Measurements from ENCODE around the gene SFMBT1.

The SFMBT1 gene

DNA sequence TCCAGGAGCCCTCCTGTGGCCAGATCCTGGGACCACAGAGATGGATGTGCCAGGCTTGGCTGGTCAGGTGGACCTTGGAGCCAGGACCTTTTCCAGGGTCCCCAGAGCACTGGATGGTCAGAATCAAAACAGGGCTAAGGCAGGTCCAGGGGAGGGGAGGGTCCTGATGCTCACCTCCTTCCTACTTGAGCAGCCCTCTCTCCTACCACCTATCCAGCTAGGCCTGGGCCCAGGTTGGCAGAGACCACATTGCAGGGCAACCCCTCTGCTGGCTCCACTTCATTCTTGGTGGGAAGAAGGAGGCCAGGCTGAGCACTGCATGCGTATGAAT is 28.5 kb upstream of the SFMBT1 start:
- TF ChIP-seq, protein P1, sequence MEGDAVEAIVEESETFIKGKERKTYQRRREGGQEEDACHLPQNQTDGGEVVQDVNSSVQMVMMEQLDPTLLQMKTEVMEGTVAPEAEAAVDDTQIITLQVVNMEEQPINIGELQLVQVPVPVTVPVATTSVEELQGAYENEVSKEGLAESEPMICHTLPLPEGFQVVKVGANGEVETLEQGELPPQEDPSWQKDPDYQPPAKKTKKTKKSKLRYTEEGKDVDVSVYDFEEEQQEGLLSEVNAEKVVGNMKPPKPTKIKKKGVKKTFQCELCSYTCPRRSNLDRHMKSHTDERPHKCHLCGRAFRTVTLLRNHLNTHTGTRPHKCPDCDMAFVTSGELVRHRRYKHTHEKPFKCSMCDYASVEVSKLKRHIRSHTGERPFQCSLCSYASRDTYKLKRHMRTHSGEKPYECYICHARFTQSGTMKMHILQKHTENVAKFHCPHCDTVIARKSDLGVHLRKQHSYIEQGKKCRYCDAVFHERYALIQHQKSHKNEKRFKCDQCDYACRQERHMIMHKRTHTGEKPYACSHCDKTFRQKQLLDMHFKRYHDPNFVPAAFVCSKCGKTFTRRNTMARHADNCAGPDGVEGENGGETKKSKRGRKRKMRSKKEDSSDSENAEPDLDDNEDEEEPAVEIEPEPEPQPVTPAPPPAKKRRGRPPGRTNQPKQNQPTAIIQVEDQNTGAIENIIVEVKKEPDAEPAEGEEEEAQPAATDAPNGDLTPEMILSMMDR (IDR thresholded peaks at IDR 0.05; ENCODE audit: control insufficient read depth, extremely low read depth, insufficient read depth) = no peak
- H3K4me3 ChIP-seq (ENCODE audit: low read depth, low read length) = no peak overlapping the region
- DNase-seq (ENCODE audit: low read depth) = no peak

DNA sequence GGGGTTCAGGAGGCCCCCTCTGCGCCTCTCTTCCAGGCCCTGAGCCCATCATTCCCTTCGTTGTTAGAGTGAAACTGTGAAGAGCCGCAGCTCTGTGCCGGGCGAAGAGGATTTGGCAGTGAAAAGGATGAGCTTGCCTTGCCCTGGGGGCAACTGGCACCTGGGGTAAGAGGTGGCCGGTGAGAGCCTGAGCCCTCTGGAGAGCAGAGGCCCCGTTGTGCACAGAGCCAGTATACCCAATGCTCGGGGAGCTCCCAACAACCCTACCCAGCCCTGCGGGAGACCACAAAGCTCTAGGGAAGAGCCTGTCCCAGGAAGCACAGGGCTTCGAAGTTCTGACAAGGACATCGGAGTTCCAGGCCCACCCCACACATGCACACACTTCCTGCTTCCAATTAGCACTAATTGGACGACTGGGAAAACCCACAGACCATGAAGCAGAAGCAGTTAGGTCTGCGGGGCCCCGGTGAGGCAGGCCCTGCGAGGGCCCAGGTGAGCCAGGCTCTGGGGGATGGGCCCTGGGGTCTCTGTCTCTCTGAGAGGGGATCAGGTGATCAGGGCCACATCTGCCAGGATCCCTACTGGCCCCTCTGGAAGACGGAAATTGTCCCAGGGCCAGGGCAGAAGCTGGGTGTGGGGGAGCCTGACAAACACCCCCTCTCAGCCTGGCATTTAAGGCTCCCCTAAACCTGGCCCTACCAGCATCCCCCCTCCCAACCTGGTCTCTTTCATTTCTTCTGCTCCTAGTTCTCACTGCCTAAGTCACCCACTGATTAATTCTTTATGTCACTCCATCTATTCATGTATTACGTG is 27.9 kb upstream of the SFMBT1 start:
- no peak for DNase-seq (ENCODE audit: low read depth)
- H3K4me3 ChIP-seq (ENCODE audit: low read depth, low read length) = no peak overlapping the region
- TF ChIP-seq, protein P1 (IDR thresholded peaks at IDR 0.05; ENCODE audit: control insufficient read depth, extremely low read depth, insufficient read depth) = no peak

DNA sequence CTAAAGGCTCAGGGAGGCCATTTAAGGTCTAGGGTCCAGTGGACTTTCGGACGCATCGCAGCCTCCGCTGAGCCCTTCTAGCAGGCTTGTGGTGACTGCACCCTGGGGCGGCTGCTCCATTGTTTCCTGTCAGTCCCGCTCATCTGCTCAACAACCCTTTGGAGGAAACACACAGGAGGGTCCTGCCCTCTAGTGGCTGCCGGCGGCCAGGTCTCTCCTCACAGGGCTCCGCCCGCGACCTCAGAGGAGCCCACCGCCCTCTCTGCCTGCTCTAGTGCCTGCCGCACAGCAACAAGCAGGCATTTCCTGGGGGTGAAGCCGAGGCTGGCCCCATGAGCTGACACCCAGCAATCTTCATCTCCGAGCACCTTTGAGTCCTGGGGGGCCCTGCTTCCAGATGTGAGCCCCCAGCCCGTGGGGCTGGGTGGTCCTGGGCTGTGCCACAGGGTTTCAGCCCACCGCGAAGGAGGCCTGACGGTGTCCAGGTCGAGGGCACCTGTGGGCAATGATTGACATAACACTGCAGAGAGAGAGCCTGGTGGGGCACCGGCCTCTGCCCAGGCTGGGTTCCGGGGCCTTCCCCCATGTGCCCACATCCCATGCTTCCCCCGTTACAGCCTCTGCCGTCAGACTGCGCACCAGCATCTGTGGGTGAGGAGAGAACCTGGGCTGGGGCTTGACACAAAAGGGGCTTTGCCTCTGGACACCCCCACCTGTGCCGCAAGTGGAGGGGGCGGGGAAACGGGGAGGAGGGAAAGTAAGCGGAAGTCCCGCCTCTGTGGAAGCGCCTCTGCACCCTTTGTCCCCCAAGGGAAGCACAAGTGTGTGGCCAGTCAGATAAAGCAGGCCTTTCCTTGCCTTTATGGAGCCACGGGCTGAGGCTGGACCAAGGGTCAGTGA is 27.0 kb upstream of the SFMBT1 start:
- TF ChIP-seq, protein P1 (IDR thresholded peaks at IDR 0.05; ENCODE audit: control insufficient read depth, extremely low read depth, insufficient read depth) = peak; percentile 91
- no peak for DNase-seq (ENCODE audit: low read depth)
- H3K4me3 ChIP-seq (ENCODE audit: low read depth, low read length) = no peak overlapping the region; the same call in 1 of the 2 replicates

DNA sequence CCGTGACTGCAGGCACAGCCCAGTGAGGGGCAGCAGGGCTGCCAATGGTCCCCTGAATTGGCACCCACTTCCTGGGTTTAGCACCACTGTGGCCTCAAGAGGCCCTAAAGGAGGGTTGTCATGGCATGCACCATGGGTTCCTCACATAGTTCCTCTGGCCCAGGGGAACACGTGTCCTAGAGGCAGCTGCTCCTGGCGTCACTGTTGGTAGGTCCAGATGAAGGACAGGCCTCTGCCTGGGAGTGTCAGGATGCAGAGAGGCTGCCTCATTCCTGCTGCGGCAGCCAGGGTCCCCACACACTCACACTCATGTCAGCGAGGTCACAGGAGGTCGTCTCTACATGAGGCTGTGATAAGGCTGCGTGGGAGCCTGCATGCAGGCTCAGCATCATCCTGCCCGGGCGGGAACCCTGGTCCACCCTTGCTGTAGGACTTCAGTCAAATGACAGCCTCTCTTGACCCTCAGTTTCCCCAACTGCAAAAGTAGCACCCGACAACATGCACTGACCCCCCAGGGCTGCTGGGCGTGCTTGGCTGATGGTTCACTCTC is 26.1 kb upstream of the SFMBT1 start:
- no peak overlapping the region for H3K4me3 ChIP-seq (ENCODE audit: low read depth, low read length)
- TF ChIP-seq, protein P1 (IDR thresholded peaks at IDR 0.05; ENCODE audit: control insufficient read depth, extremely low read depth, insufficient read depth) = no peak
- DNase-seq (ENCODE audit: low read depth) = no peak

DNA sequence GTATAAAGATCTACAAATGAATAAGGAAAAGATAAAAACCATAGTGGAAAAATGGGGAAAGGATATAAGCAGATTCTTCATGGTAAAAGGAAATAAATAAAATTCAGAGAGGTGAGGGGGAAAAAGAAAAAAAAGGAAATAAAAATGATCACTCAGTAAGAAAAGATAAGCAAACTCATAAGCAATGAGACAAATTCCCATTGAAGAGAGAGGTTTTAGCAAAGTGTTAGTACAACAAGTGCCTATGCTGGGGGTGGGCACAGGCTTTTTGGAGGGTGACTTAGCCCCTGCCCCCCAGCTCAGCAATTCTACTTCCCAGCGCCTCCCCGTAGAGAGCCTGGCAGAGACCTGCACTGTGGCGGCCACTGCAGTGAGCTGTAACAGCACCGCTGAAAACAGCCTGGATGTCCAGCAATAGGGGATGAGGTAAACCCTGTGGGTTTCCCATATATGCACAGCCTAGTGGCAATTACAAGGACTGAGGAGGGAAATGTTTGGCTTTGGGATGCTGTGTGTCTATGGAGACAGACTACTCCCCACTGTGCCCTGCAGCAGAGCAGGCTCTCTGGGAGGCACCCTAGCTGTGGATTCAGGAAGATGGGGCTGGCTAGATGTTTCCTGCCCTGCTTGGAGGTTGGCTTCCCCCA is 23.7 kb upstream of the SFMBT1 start:
- TF ChIP-seq, protein P1 (IDR thresholded peaks at IDR 0.05; ENCODE audit: control insufficient read depth, extremely low read depth, insufficient read depth) = no peak
- no peak for DNase-seq (ENCODE audit: low read depth)
- no peak overlapping the region for H3K4me3 ChIP-seq (ENCODE audit: low read depth, low read length)

DNA sequence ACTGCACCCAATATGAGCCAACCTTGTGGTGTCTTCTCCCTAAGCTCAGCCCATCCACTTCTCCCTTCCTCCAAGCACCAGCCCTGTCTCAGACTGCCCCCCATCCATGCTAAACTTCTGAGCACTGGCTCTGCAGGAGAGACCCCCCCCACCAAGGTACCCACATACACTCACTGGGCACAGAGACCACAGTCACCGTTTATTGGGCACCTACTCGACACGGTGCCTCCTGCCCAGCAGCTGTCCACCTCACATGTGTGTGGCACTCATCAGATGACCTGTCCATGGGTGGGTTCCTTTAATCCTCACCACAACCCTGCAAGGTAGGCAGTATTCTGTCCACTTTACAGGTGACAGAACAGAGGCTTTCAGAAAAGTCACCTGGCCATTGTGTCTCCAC is 22.3 kb upstream of the SFMBT1 start:
- DNase-seq (ENCODE audit: low read depth) = no peak
- TF ChIP-seq, protein P1 (IDR thresholded peaks at IDR 0.05; ENCODE audit: control insufficient read depth, extremely low read depth, insufficient read depth) = no peak
- no peak overlapping the region for H3K4me3 ChIP-seq (ENCODE audit: low read depth, low read length)

Data from LNCaP clone FGC (cell line).